CD4-positive, alpha-beta T cell (primary cell): Measurements from ENCODE around the gene THEM5. TPM values are rescaled to one million over a fixed set of nuclear protein-coding genes. Genes with fewer than 3 reads are reported as not detected.

Source experiments
- ATAC-seq: fragments of 200-7000 bp; cut with Tn5 transposase; one replicate; pipeline ENCODE4 v1.10.0; 2022; ENCODE audit warnings: mild to moderate bottlenecking; ENCODE audit not compliant: poor library complexity
- CTCF ChIA-PET: fragments of 350-600 bp; sonication (Branson Sonifier 250); formaldehyde crosslinking; loops from one replicate; lab custom pipeline; 2021; ENCODE audit warnings: antibody characterized with exemption, inconsistent platforms; lab: Charles Lee
- POLR2A ChIA-PET: fragments of 350-600 bp; sonication (Branson Sonifier 250); formaldehyde crosslinking; loops from one replicate; lab custom pipeline; 2021; ENCODE audit warnings: antibody characterized with exemption, inconsistent platforms; lab: Charles Lee
- DNase-seq, 14 experiments: peaks; one replicate each; pipeline ENCODE4 v3.0.0-alpha.2; 2013 to 2020; ENCODE audit warnings: mixed read lengths in 2 of 14
- H3K27ac ChIP-seq, 2 donors: one replicate each; pipeline versions ENCODE4 v1.5.1 to v1.7.0; 2013; ENCODE audit warnings: low read length in 2 of 2, low read depth in 1 of 2, mild to moderate bottlenecking in 1 of 2
- H3K27me3 ChIP-seq, 2 experiments: 1 replicate in 1 of 2; 2 replicates in 1 of 2; pipeline versions ENCODE4 v1.6.1 to v1.7.0; 2013; ENCODE audit warnings: low read length in 2 of 2, control low read depth in 1 of 2, mild to moderate bottlenecking in 1 of 2, moderate library complexity in 1 of 2; ENCODE audit not compliant: insufficient read depth in 2 of 2, control insufficient read depth in 1 of 2
- H3K36me3 ChIP-seq: one replicate; pipeline ENCODE4 v1.6.1; 2013; ENCODE audit warnings: low read length, control low read depth; ENCODE audit not compliant: insufficient read depth
- H3K4me1 ChIP-seq: one replicate; pipeline ENCODE4 v1.6.1; 2013; ENCODE audit warnings: low read length, control low read depth; ENCODE audit not compliant: insufficient read depth
- H3K4me3 ChIP-seq: one replicate; pipeline ENCODE4 v1.5.1; 2013; ENCODE audit warnings: mild to moderate bottlenecking, low read length, moderate library complexity
- H3K9me3 ChIP-seq, 2 experiments: 1 replicate in 1 of 2; 2 replicates in 1 of 2; pipeline versions ENCODE4 v1.6.1 to v1.7.0; 2013; ENCODE audit warnings: low read length in 2 of 2, mild to moderate bottlenecking in 2 of 2, control low read depth in 1 of 2, moderate library complexity in 1 of 2; ENCODE audit not compliant: control insufficient read depth in 1 of 2, insufficient read depth in 1 of 2
- H3K27ac Mint-ChIP-seq: one replicate; pipeline ENCODE4 v1.8.0; 2020; ENCODE audit warnings: mixed read lengths
- H3K27me3 Mint-ChIP-seq: one replicate; pipeline ENCODE4 v1.8.0; 2021; ENCODE audit warnings: mixed read lengths
- H3K36me3 Mint-ChIP-seq: one replicate; pipeline ENCODE4 v1.8.0; 2021; ENCODE audit warnings: low read depth, mixed read lengths
- H3K4me1 Mint-ChIP-seq: one replicate; pipeline ENCODE4 v1.8.0; 2021; ENCODE audit warnings: low read depth, mixed read lengths
- H3K4me3 Mint-ChIP-seq: one replicate; pipeline ENCODE4 v1.8.0; 2020; ENCODE audit warnings: mild to moderate bottlenecking, mixed read lengths
- H3K9me3 Mint-ChIP-seq: one replicate; pipeline ENCODE4 v1.8.0; 2020; ENCODE audit warnings: mixed read lengths
- CTCF ChIP-seq: fragments of 200-600 bp; IDR thresholded peaks from one replicate; pipeline ENCODE4 v1.8.0; 2022; ENCODE audit warnings: antibody characterized with exemption, mild to moderate bottlenecking
- intact Hi-C, 2 experiments: fragments of 100-400 bp; cut with DNase I in 1 of 2; cut with micrococcal nuclease in 1 of 2; formaldehyde crosslinking; loops; one replicate each; pipeline versions ENCODE4 v1.15.1 to v1.9.0; 2023 to 2025; cut with DNase I, micrococcal nuclease
- total RNA-seq, 174 experiments: library from RNA in 2 of 174; stranded (reverse) in 2 of 174; gene quantifications; one replicate each; pipeline ENCODE4 v1.2.3 and lab custom pipeline; 2021 to 2026

The THEM5 gene
- total RNA-seq, 2 experiments from 2014 or later = not detected

- POLR2A ChIA-PET = interaction anchor here (0.5 to 2.5 kb wide), 2 partner anchors 10 to 15 kb away, joined by 3 to 12 read pairs; no protein-coding TSS in a partner anchor
- no peak for DNase-seq
- Mint-ChIP-seq H3K4me3 (peak overlapping the region; percentile 59), H3K4me1 (peaks cover 93% of the 10 kb centered on the region), H3K27me3 (no peaks in the 10 kb centered on the region), H3K36me3 (no peaks in the 10 kb centered on the region), H3K27ac (peak overlapping the region; percentile 79), H3K9me3 (no peaks in the 10 kb centered on the region)
- CTCF ChIA-PET = interaction anchor here (0.9 to 1.6 kb wide), 4 partner anchors 9 to 67 kb away, joined by 3 to 5 read pairs (median 3); partner anchors contain the start of gene C2CD4D
- H3K4me3 ChIP-seq = peak overlapping the region; percentile 49
- TF ChIP-seq CTCF = no peak
- peaks cover 94% of the 10 kb centered on the region for H3K4me1 ChIP-seq
- no peak for ATAC-seq
- H3K9me3 ChIP-seq = no peaks in the 10 kb centered on the region
- H3K27ac ChIP-seq = peak overlapping the region in 1 of 2 donors; percentile 64
- intact Hi-C loops = no loop called here
- no peaks in the 10 kb centered on the region for H3K27me3 ChIP-seq
- no peaks in the 10 kb centered on the region for H3K36me3 ChIP-seq
Measured at GRCh38 chr1:151831256-151831591, 22.3 kb downstream of the THEM5 start.

- no peaks in the 10 kb centered on the region for H3K36me3 ChIP-seq
- CTCF ChIA-PET = interaction anchor here (0.6 to 1.6 kb wide), 6 partner anchors 10 to 449 kb away, joined by 3 to 5 read pairs (median 4); partner anchors contain the start of genes C2CD4D and MRPL9
- H3K27me3 ChIP-seq = no peaks in the 10 kb centered on the region
- peaks cover 99% of the 10 kb centered on the region for H3K4me1 ChIP-seq
- H3K4me3 ChIP-seq = no peak overlapping the region
- H3K27ac ChIP-seq = peak overlapping the region; percentile 44 to 61
- intact Hi-C loops = no loop called here
- Mint-ChIP-seq H3K9me3 (no peaks in the 10 kb centered on the region), H3K27me3 (no peaks in the 10 kb centered on the region), H3K4me3 (peak overlapping the region; percentile 59), H3K4me1 (peaks cover 92% of the 10 kb centered on the region), H3K27ac (peak overlapping the region; percentile 79), H3K36me3 (no peaks in the 10 kb centered on the region)
- no peaks in the 10 kb centered on the region for H3K9me3 ChIP-seq
- POLR2A ChIA-PET = interaction anchor here (1.1 to 2.5 kb wide), 5 partner anchors 8 to 79 kb away, joined by 4 to 12 read pairs (median 5); partner anchors contain the start of genes C2CD4D and THEM4
- TF ChIP-seq CTCF = no peak
- DNase-seq (no peak), ATAC-seq (no peak)
Measured at GRCh38 chr1:151830055-151830454, 23.5 kb downstream of the THEM5 start.

GRCh38 chr1:151829352-151830046 is 24.0 kb downstream of the THEM5 start:
- DNase-seq (no peak), ATAC-seq (no peak)
- ChIA-PET CTCF (interaction anchor here (0.7 to 1.6 kb wide), 5 partner anchors 11 to 94 kb away, joined by 3 to 5 read pairs (median 3); partner anchors contain the start of gene C2CD4D), POLR2A (interaction anchor here (1.1 to 2.5 kb wide), 6 partner anchors 9 to 79 kb away, joined by 4 to 12 read pairs (median 6); partner anchors contain the start of genes C2CD4D, TDRKH and THEM4)
- TF ChIP-seq CTCF = no peak
- Mint-ChIP-seq H3K4me3 (peak overlapping the region; percentile 59), H3K4me1 (peaks cover 91% of the 10 kb centered on the region), H3K36me3 (no peaks in the 10 kb centered on the region), H3K9me3 (no peaks in the 10 kb centered on the region), H3K27me3 (no peaks in the 10 kb centered on the region), H3K27ac (peak overlapping the region; percentile 79)
- Histone ChIP-seq H3K27me3 (no peaks in the 10 kb centered on the region), H3K36me3 (no peaks in the 10 kb centered on the region), H3K4me3 (no peak overlapping the region), H3K27ac (peak overlapping the region; percentile 42 to 61), H3K9me3 (no peaks in the 10 kb centered on the region), H3K4me1 (peaks cover 99% of the 10 kb centered on the region)
- intact Hi-C loops = no loop called here
